GM12892 (cell line): ENCODE measurements around the gene TTC28.

Source experiments
- POLR2A ChIP-seq: IDR thresholded peaks from 2 replicates; pipeline ENCODE4 v1.6.1; 2011; ENCODE audit warnings: low read depth, low read length, control low read depth
- POLR2AphosphoS5 ChIP-seq: IDR thresholded peaks from 2 replicates; pipeline ENCODE4 v1.6.1; 2011; ENCODE audit warnings: low read depth, low read length, control low read depth

DNA sequence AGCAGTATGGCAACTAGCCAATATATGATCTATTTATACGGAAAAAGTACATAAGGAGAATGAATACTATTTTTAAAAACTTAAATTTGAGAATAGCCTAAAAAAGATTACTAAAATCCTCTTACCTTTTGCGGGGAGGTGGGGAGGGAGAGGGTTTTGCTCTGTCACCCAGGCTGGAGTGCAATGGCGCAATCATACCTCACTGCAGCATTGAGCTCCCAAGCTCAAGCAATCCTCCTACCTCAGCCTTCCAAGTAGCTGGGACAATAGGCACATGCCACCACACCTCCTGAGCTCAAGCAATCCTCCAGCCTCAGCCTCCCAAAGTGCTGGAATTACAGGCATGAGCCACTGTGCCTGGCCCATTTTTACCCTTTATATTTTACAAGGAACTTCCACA is 82.0 kb downstream of the TTC28 start:
- TF ChIP-seq POLR2AphosphoS5 (no peak), POLR2A (no peak)
